Measurements from ENCODE around the gene CAPNS2. TPM values are rescaled to one million over a fixed set of nuclear protein-coding genes. Genes with fewer than 3 reads are reported as not detected.

CAPNS2 gene
- total RNA-seq, 2 experiments from 2014 or later, result not detected

- Histone ChIP-seq H3K4me2 (ENCODE audit: low read length) (no peak overlapping the region), H4K20me1 (ENCODE audit: insufficient read depth, low read length) (no peaks in the 10 kb centered on the region), H3K27ac (ENCODE audit: low read depth, low read length, poor library complexity, severe bottlenecking) (no peak overlapping the region), H3K9me3 (ENCODE audit: low read length) (no peaks in the 10 kb centered on the region), H2AFZ (ENCODE audit: low read length) (no peak overlapping the region), H3K79me2 (ENCODE audit: insufficient read depth, low read depth, low read length) (no peaks in the 10 kb centered on the region), H3K36me3 (ENCODE audit: insufficient read depth, low read length) (no peaks in the 10 kb centered on the region), H3K9me2 (ENCODE audit: insufficient read depth, low read length) (no peaks in the 10 kb centered on the region), H3K4me1 (ENCODE audit: insufficient read depth, low read length, poor library complexity, severe bottlenecking) (no peaks in the 10 kb centered on the region), H3K4me3 (ENCODE audit: low read depth, low read length, poor library complexity, severe bottlenecking) (no peak overlapping the region)
- TF ChIP-seq CTCF (conservative IDR thresholded peaks at IDR 0.05; ENCODE audit: low read length), result no peak
- TF ChIP-seq EZH2phosphoT487 (IDR thresholded peaks at IDR 0.05; ENCODE audit: borderline replicate concordance, low read depth, low read length), result no peak
- intact Hi-C loops (cut with micrococcal nuclease; ENCODE audit: unreplicated experiment), result no loop called here
- no peak for DNase-seq (ENCODE audit: low spot score)
- ChIA-PET POLR2A (no interaction called here), CTCF (ENCODE audit: unreplicated experiment) (no interaction called here)
- BruUV-seq (replicated peaks), result no TSS peak
These were observed 22.3 kb downstream of the CAPNS2 start for GRCh38 chr16:55588799-55589198.

- ChIA-PET POLR2A (no interaction called here), CTCF (ENCODE audit: unreplicated experiment) (no interaction called here)
These were observed 25.8 kb downstream of the CAPNS2 start for GRCh38 chr16:55592306-55592705.

GRCh38 chr16:55597928-55598327, 31.4 kb downstream of the CAPNS2 start:
- BruUV-seq (replicated peaks), result no TSS peak
- no peaks in the 10 kb centered on the region for H3K9me3 ChIP-seq (ENCODE audit: low read length)
- no peak for DNase-seq (ENCODE audit: low spot score)
- no peaks in the 10 kb centered on the region for H4K20me1 ChIP-seq (ENCODE audit: insufficient read depth, low read length)
- no peak overlapping the region for H2AFZ ChIP-seq (ENCODE audit: low read length)
- H3K4me2 ChIP-seq (ENCODE audit: low read length), result no peak overlapping the region
- H3K4me3 ChIP-seq (ENCODE audit: low read depth, low read length, poor library complexity, severe bottlenecking), result no peak overlapping the region
- POLR2A ChIA-PET, result no interaction called here
- no peaks in the 10 kb centered on the region for H3K4me1 ChIP-seq (ENCODE audit: insufficient read depth, low read length, poor library complexity, severe bottlenecking)
- no peaks in the 10 kb centered on the region for H3K9me2 ChIP-seq (ENCODE audit: insufficient read depth, low read length)
- no peak overlapping the region for H3K27ac ChIP-seq (ENCODE audit: low read depth, low read length, poor library complexity, severe bottlenecking)
- TF ChIP-seq EZH2phosphoT487 (IDR thresholded peaks at IDR 0.05; ENCODE audit: borderline replicate concordance, low read depth, low read length) (no peak), CTCF (conservative IDR thresholded peaks at IDR 0.05; ENCODE audit: low read length) (no peak)
- CTCF ChIA-PET (ENCODE audit: unreplicated experiment), result no interaction called here
- no peaks in the 10 kb centered on the region for H3K36me3 ChIP-seq (ENCODE audit: insufficient read depth, low read length)
- H3K79me2 ChIP-seq (ENCODE audit: insufficient read depth, low read depth, low read length), result no peaks in the 10 kb centered on the region
- intact Hi-C loops (cut with micrococcal nuclease; ENCODE audit: unreplicated experiment), result no loop called here

More at GRCh38 chr16:55592306-55592705, 25.8 kb downstream of the CAPNS2 start:
- H3K9me2 ChIP-seq (ENCODE audit: insufficient read depth, low read length), result no peaks in the 10 kb centered on the region
- H3K9me3 ChIP-seq (ENCODE audit: low read length), result no peaks in the 10 kb centered on the region
- BruUV-seq (replicated peaks), result no TSS peak
- no peak for TF ChIP-seq CTCF (conservative IDR thresholded peaks at IDR 0.05; ENCODE audit: low read length)
- TF ChIP-seq EZH2phosphoT487 (IDR thresholded peaks at IDR 0.05; ENCODE audit: borderline replicate concordance, low read depth, low read length), result no peak
- no peaks in the 10 kb centered on the region for H3K4me1 ChIP-seq (ENCODE audit: insufficient read depth, low read length, poor library complexity, severe bottlenecking)
- H2AFZ ChIP-seq (ENCODE audit: low read length), result no peak overlapping the region
- H3K36me3 ChIP-seq (ENCODE audit: insufficient read depth, low read length), result no peaks in the 10 kb centered on the region
- no peak overlapping the region for H3K4me3 ChIP-seq (ENCODE audit: low read depth, low read length, poor library complexity, severe bottlenecking)
- no peaks in the 10 kb centered on the region for H4K20me1 ChIP-seq (ENCODE audit: insufficient read depth, low read length)
- intact Hi-C loops (cut with micrococcal nuclease; ENCODE audit: unreplicated experiment), result no loop called here
- H3K4me2 ChIP-seq (ENCODE audit: low read length), result no peak overlapping the region
- no peak overlapping the region for H3K27ac ChIP-seq (ENCODE audit: low read depth, low read length, poor library complexity, severe bottlenecking)
- no peak for DNase-seq (ENCODE audit: low spot score)
- no peaks in the 10 kb centered on the region for H3K79me2 ChIP-seq (ENCODE audit: insufficient read depth, low read depth, low read length)

Data from OCI-LY7 (cell line).